ENCODE data around the gene TMEM218.

Gene TMEM218

GRCh38 chr11:125129316-125129993 lies 18.0 kb upstream of the TMEM218 start:
- Histone ChIP-seq H3K27ac (ENCODE audit: low read length) (no peak overlapping the region), H3K4me3 (ENCODE audit: low read length) (no peak overlapping the region), H3K4me1 (ENCODE audit: control insufficient read depth, insufficient read depth, low read length) (no peaks in the 10 kb centered on the region), H3K9me3 (ENCODE audit: control insufficient read depth, insufficient read depth, low read length) (no peaks in the 10 kb centered on the region), H3K36me3 (ENCODE audit: control insufficient read depth, insufficient read depth, low read length) (no peaks in the 10 kb centered on the region), H3K27me3 (ENCODE audit: control insufficient read depth, insufficient read depth, low read length) (no peaks in the 10 kb centered on the region)
- WGBS (ENCODE audit: insufficient coverage, insufficient read length), result no CpG with 5 or more reads among the region's 22 CpGs
- no peak for DNase-seq (ENCODE audit: low read depth, low spot score)

GRCh38 chr11:125128450-125128849 lies 17.0 kb upstream of the TMEM218 start:
- H3K27me3 ChIP-seq (ENCODE audit: control insufficient read depth, insufficient read depth, low read length), result no peaks in the 10 kb centered on the region
- no CpG with 5 or more reads among the region's 4 CpGs for WGBS (ENCODE audit: insufficient coverage, insufficient read length)
- no peaks in the 10 kb centered on the region for H3K9me3 ChIP-seq (ENCODE audit: control insufficient read depth, insufficient read depth, low read length)
- H3K27ac ChIP-seq (ENCODE audit: low read length), result no peak overlapping the region
- H3K4me3 ChIP-seq (ENCODE audit: low read length), result no peak overlapping the region
- no peaks in the 10 kb centered on the region for H3K4me1 ChIP-seq (ENCODE audit: control insufficient read depth, insufficient read depth, low read length)
- no peak for DNase-seq (ENCODE audit: low read depth, low spot score)
- H3K36me3 ChIP-seq (ENCODE audit: control insufficient read depth, insufficient read depth, low read length), result no peaks in the 10 kb centered on the region

GRCh38 chr11:125124618-125124992 lies 13.2 kb upstream of the TMEM218 start:
- DNase-seq (ENCODE audit: low read depth, low spot score), result no peak
- H3K4me3 ChIP-seq (ENCODE audit: low read length), result no peak overlapping the region

DNA sequence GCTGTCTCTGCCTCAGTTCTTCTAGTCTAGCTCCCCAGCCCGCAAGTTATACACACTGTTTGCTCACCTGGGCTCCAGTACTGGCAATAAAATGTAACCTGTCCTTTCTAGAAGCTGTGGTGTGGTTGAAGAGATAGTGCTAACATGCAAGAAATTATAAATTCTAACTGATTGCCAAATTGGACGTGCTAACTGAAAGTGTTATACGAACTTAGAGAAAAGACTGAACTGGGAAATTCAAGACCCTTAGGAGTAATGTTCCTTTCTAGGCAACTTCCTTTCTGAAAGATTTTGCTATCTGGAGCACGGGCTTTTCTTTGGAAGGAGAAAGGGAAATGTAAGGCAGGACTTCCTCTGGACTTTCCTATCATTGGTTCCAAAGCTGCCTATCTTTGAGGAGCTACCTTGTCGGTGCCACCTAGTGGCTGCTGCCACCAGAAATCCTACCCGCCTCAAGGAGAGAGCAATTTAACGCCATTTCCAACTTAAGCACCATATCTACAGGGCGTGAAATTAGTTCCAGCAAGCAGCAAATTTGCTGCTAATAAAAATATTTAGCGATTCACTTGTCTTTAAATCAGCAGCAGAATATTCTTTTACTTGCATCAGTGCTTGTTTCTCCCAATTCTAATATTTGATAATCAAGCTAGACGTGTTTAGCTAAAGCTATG lies 12.7 kb upstream of the TMEM218 start:
- no peak overlapping the region for H3K4me3 ChIP-seq (ENCODE audit: low read length)
- H3K27me3 ChIP-seq (ENCODE audit: control insufficient read depth, insufficient read depth, low read length), result no peaks in the 10 kb centered on the region
- H3K4me1 ChIP-seq (ENCODE audit: control insufficient read depth, insufficient read depth, low read length), result no peaks in the 10 kb centered on the region
- H3K9me3 ChIP-seq (ENCODE audit: control insufficient read depth, insufficient read depth, low read length), result no peaks in the 10 kb centered on the region
- DNase-seq (ENCODE audit: low read depth, low spot score), result peak; percentile 43
- H3K36me3 ChIP-seq (ENCODE audit: control insufficient read depth, insufficient read depth, low read length), result no peaks in the 10 kb centered on the region
- WGBS (ENCODE audit: insufficient coverage, insufficient read length), result no CpG with 5 or more reads among the region's 10 CpGs
- H3K27ac ChIP-seq (ENCODE audit: low read length), result no peak overlapping the region

More at GRCh38 chr11:125124618-125124992, 13.2 kb upstream of the TMEM218 start:
- no peaks in the 10 kb centered on the region for H3K36me3 ChIP-seq (ENCODE audit: control insufficient read depth, insufficient read depth, low read length)
- H3K4me1 ChIP-seq (ENCODE audit: control insufficient read depth, insufficient read depth, low read length), result no peaks in the 10 kb centered on the region
- no CpG with 5 or more reads among the region's 4 CpGs for WGBS (ENCODE audit: insufficient coverage, insufficient read length)
- H3K9me3 ChIP-seq (ENCODE audit: control insufficient read depth, insufficient read depth, low read length), result no peaks in the 10 kb centered on the region
- no peaks in the 10 kb centered on the region for H3K27me3 ChIP-seq (ENCODE audit: control insufficient read depth, insufficient read depth, low read length)
- H3K27ac ChIP-seq (ENCODE audit: low read length), result no peak overlapping the region

- DNase-seq (ENCODE audit: low read depth, low spot score), result no peak
- Histone ChIP-seq H3K27ac (ENCODE audit: low read length) (no peak overlapping the region), H3K36me3 (ENCODE audit: control insufficient read depth, insufficient read depth, low read length) (no peaks in the 10 kb centered on the region), H3K27me3 (ENCODE audit: control insufficient read depth, insufficient read depth, low read length) (no peaks in the 10 kb centered on the region), H3K9me3 (ENCODE audit: control insufficient read depth, insufficient read depth, low read length) (no peaks in the 10 kb centered on the region), H3K4me3 (ENCODE audit: low read length) (no peak overlapping the region), H3K4me1 (ENCODE audit: control insufficient read depth, insufficient read depth, low read length) (no peaks in the 10 kb centered on the region)
- no CpG with 5 or more reads among the region's 4 CpGs for WGBS (ENCODE audit: insufficient coverage, insufficient read length)
Measured at GRCh38 chr11:125123194-125123946, 11.9 kb upstream of the TMEM218 start.

DNA sequence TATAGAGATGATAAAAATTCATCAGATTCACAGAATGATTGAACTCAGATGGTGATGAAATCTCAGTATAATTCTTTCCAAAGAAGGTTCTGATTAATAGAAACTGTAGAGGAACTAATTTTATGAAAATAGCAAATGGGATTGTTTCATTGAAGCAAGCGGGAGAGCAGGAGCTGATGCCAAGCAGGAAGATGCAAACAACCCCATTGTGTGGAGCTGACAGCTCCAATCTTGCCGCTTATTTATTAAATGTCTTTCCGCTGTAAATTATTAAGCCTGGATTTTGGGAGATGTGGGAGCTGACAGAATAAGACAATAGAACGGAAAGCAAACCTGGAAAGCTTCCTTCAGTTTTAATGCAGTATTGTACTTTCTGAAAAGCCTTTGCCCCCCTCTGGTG lies 6.0 kb upstream of the TMEM218 start:
- Histone ChIP-seq H3K27me3 (ENCODE audit: control insufficient read depth, insufficient read depth, low read length) (no peaks in the 10 kb centered on the region), H3K36me3 (ENCODE audit: control insufficient read depth, insufficient read depth, low read length) (no peaks in the 10 kb centered on the region), H3K27ac (ENCODE audit: low read length) (no peak overlapping the region), H3K4me1 (ENCODE audit: control insufficient read depth, insufficient read depth, low read length) (no peaks in the 10 kb centered on the region), H3K4me3 (ENCODE audit: low read length) (no peak overlapping the region), H3K9me3 (ENCODE audit: control insufficient read depth, insufficient read depth, low read length) (no peaks in the 10 kb centered on the region)
- DNase-seq (ENCODE audit: low read depth, low spot score), result no peak
- no CpG with 5 or more reads among the region's 4 CpGs for WGBS (ENCODE audit: insufficient coverage, insufficient read length)

- WGBS (ENCODE audit: insufficient coverage, insufficient read length), result no CpG with 5 or more reads among the region's 8 CpGs
- DNase-seq (ENCODE audit: low read depth, low spot score), result no peak
Measured at GRCh38 chr11:125114518-125114917, 3.1 kb upstream of the TMEM218 start.

GRCh38 chr11:125112208-125112604 lies 780 bp upstream of the TMEM218 start:
- H3K27me3 ChIP-seq (ENCODE audit: control insufficient read depth, insufficient read depth, low read length), result no peaks in the 10 kb centered on the region
- no peak for DNase-seq (ENCODE audit: low read depth, low spot score)
- H3K36me3 ChIP-seq (ENCODE audit: control insufficient read depth, insufficient read depth, low read length), result no peaks in the 10 kb centered on the region
- H3K4me3 ChIP-seq (ENCODE audit: low read length), result peak overlapping the region; percentile 18; the same call in 1 of the 2 replicates
- WGBS (ENCODE audit: insufficient coverage, insufficient read length), result no CpG with 5 or more reads among the region's 9 CpGs
- H3K27ac ChIP-seq (ENCODE audit: low read length), result no peak overlapping the region
- no peaks in the 10 kb centered on the region for H3K9me3 ChIP-seq (ENCODE audit: control insufficient read depth, insufficient read depth, low read length)
- H3K4me1 ChIP-seq (ENCODE audit: control insufficient read depth, insufficient read depth, low read length), result 0 out of 2 replicates have a peak, but pooled peaks cover 1% of the 10 kb centered on the region

More at GRCh38 chr11:125114518-125114917, 3.1 kb upstream of the TMEM218 start:
- Histone ChIP-seq H3K4me3 (ENCODE audit: low read length) (no peak overlapping the region), H3K27ac (ENCODE audit: low read length) (no peak overlapping the region), H3K9me3 (ENCODE audit: control insufficient read depth, insufficient read depth, low read length) (no peaks in the 10 kb centered on the region), H3K36me3 (ENCODE audit: control insufficient read depth, insufficient read depth, low read length) (no peaks in the 10 kb centered on the region), H3K4me1 (ENCODE audit: control insufficient read depth, insufficient read depth, low read length) (0 out of 2 replicates have a peak, but pooled peaks cover 1% of the 10 kb centered on the region), H3K27me3 (ENCODE audit: control insufficient read depth, insufficient read depth, low read length) (no peaks in the 10 kb centered on the region)

- WGBS (ENCODE audit: insufficient coverage, insufficient read length), result no CpG with 5 or more reads among the region's 9 CpGs
- Histone ChIP-seq H3K27me3 (ENCODE audit: control insufficient read depth, insufficient read depth, low read length) (no peaks in the 10 kb centered on the region), H3K4me3 (ENCODE audit: low read length) (peak overlapping the region; percentile 74; the same call in 1 of the 2 replicates), H3K9me3 (ENCODE audit: control insufficient read depth, insufficient read depth, low read length) (no peaks in the 10 kb centered on the region), H3K36me3 (ENCODE audit: control insufficient read depth, insufficient read depth, low read length) (no peaks in the 10 kb centered on the region), H3K4me1 (ENCODE audit: control insufficient read depth, insufficient read depth, low read length) (0 out of 2 replicates have a peak, but pooled peaks cover 1% of the 10 kb centered on the region), H3K27ac (ENCODE audit: low read length) (no peak overlapping the region)
- DNase-seq (ENCODE audit: low read depth, low spot score), result no peak
Measured at GRCh38 chr11:125111001-125111342, 454 bp downstream of the TMEM218 start.

- Histone ChIP-seq H3K4me3 (ENCODE audit: low read length) (no peak overlapping the region; the same call in 1 of the 2 replicates), H3K4me1 (ENCODE audit: control insufficient read depth, insufficient read depth, low read length) (0 out of 2 replicates have a peak, but pooled peaks cover 1% of the 10 kb centered on the region), H3K27me3 (ENCODE audit: control insufficient read depth, insufficient read depth, low read length) (no peaks in the 10 kb centered on the region), H3K9me3 (ENCODE audit: control insufficient read depth, insufficient read depth, low read length) (no peaks in the 10 kb centered on the region), H3K27ac (ENCODE audit: low read length) (no peak overlapping the region), H3K36me3 (ENCODE audit: control insufficient read depth, insufficient read depth, low read length) (no peaks in the 10 kb centered on the region)
- DNase-seq (ENCODE audit: low read depth, low spot score), result no peak
- WGBS (ENCODE audit: insufficient coverage, insufficient read length), result no CpG with 5 or more reads among the region's 4 CpGs
Measured at GRCh38 chr11:125110506-125110905, 920 bp downstream of the TMEM218 start.
